Measurements from ENCODE around the gene RELN. TPM values are rescaled to one million over a fixed set of nuclear protein-coding genes. Genes with fewer than 3 reads are reported as not detected.

Gene RELN
- total RNA-seq, 1 experiment from 2014 or later = 0.48 TPM

GRCh38 chr7:103541026-103541425 lies 448.4 kb downstream of the RELN start:
- Histone ChIP-seq H3K36me3 (ENCODE audit: low read depth) (no peaks in the 10 kb centered on the region), H3K9me2 (ENCODE audit: insufficient read depth) (no peaks in the 10 kb centered on the region), H3K27me3 (ENCODE audit: insufficient read depth, low read depth) (0 out of 2 replicates have a peak, but pooled peaks cover 17% of the 10 kb centered on the region), H3K27ac (no peak overlapping the region), H4K20me1 (ENCODE audit: insufficient read depth) (no peaks in the 10 kb centered on the region; the same call in 1 of the 2 replicates), H2AFZ (no peak overlapping the region), H3K4me1 (replicated peaks; ENCODE audit: insufficient read depth) (no peaks in the 10 kb centered on the region), H3K79me2 (ENCODE audit: low read depth) (no peaks in the 10 kb centered on the region), H3K4me3 (no peak overlapping the region), H3K4me2 (no peak overlapping the region), H3F3A (ENCODE audit: insufficient read depth, low read depth) (no peaks in the 10 kb centered on the region), H3K9me3 (ENCODE audit: insufficient read depth, low read depth) (no peaks in the 10 kb centered on the region; the same call in 1 of the 2 replicates)
- intact Hi-C loops (cut with micrococcal nuclease; ENCODE audit: unreplicated experiment) = no loop called here
- no TSS peak for BruUV-seq (replicated peaks)
- TF ChIP-seq EZH2 (IDR thresholded peaks at IDR 0.05; ENCODE audit: low read depth) (no peak), CTCF (conservative IDR thresholded peaks at IDR 0.05) (no peak)
- ChIA-PET POLR2A (ENCODE audit: unreplicated experiment) (no interaction called here), CTCF (no interaction called here)
- DNase-seq = no peak

- Histone ChIP-seq H3K4me2 (no peak overlapping the region), H3K9me3 (ENCODE audit: insufficient read depth, low read depth) (no peaks in the 10 kb centered on the region; the same call in 1 of the 2 replicates), H3F3A (ENCODE audit: insufficient read depth, low read depth) (no peaks in the 10 kb centered on the region), H2AFZ (no peak overlapping the region; the same call in 1 of the 2 replicates), H3K9me2 (ENCODE audit: insufficient read depth) (no peaks in the 10 kb centered on the region), H4K20me1 (ENCODE audit: insufficient read depth) (no peaks in the 10 kb centered on the region; the same call in 1 of the 2 replicates), H3K27me3 (ENCODE audit: insufficient read depth, low read depth) (0 out of 2 replicates have a peak, but pooled peaks cover 12% of the 10 kb centered on the region), H3K36me3 (ENCODE audit: low read depth) (no peaks in the 10 kb centered on the region), H3K79me2 (ENCODE audit: low read depth) (no peaks in the 10 kb centered on the region), H3K4me1 (replicated peaks; ENCODE audit: insufficient read depth) (no peaks in the 10 kb centered on the region), H3K27ac (no peak overlapping the region), H3K4me3 (no peak overlapping the region)
- DNase-seq = no peak
- BruUV-seq (replicated peaks) = no TSS peak
- intact Hi-C loops (cut with micrococcal nuclease; ENCODE audit: unreplicated experiment) = no loop called here
- CTCF ChIA-PET = no interaction called here
- TF ChIP-seq CTCF (conservative IDR thresholded peaks at IDR 0.05) (no peak), EZH2 (IDR thresholded peaks at IDR 0.05; ENCODE audit: low read depth) (no peak)
- POLR2A ChIA-PET (ENCODE audit: unreplicated experiment) = no interaction called here
These were observed 449.1 kb downstream of the RELN start for GRCh38 chr7:103540338-103540737.

GRCh38 chr7:103539875-103540274 lies 449.6 kb downstream of the RELN start:
- H4K20me1 ChIP-seq (ENCODE audit: insufficient read depth) = no peaks in the 10 kb centered on the region; the same call in 1 of the 2 replicates
- H3F3A ChIP-seq (ENCODE audit: insufficient read depth, low read depth) = no peaks in the 10 kb centered on the region
- CTCF ChIA-PET = no interaction called here
- intact Hi-C loops (cut with micrococcal nuclease; ENCODE audit: unreplicated experiment) = no loop called here
- H3K9me3 ChIP-seq (ENCODE audit: insufficient read depth, low read depth) = no peaks in the 10 kb centered on the region; the same call in 1 of the 2 replicates
- H3K9me2 ChIP-seq (ENCODE audit: insufficient read depth) = no peaks in the 10 kb centered on the region
- BruUV-seq (replicated peaks) = no TSS peak
- 0 out of 2 replicates have a peak, but pooled peaks cover 8% of the 10 kb centered on the region for H3K27me3 ChIP-seq (ENCODE audit: insufficient read depth, low read depth)
- no peak overlapping the region for H3K4me3 ChIP-seq
- H3K4me1 ChIP-seq (replicated peaks; ENCODE audit: insufficient read depth) = no peaks in the 10 kb centered on the region
- H2AFZ ChIP-seq = no peak overlapping the region; the same call in 1 of the 2 replicates
- no peaks in the 10 kb centered on the region for H3K79me2 ChIP-seq (ENCODE audit: low read depth)
- H3K4me2 ChIP-seq = no peak overlapping the region
- no peak for TF ChIP-seq EZH2 (IDR thresholded peaks at IDR 0.05; ENCODE audit: low read depth)
- no peak for TF ChIP-seq CTCF (conservative IDR thresholded peaks at IDR 0.05)
- POLR2A ChIA-PET (ENCODE audit: unreplicated experiment) = no interaction called here
- no peak for DNase-seq
- H3K36me3 ChIP-seq (ENCODE audit: low read depth) = no peaks in the 10 kb centered on the region
- H3K27ac ChIP-seq = no peak overlapping the region
